Stimulated activated CD4-positive, alpha-beta T cell treated with anti-CD3 and anti-CD28 coated beads, Interleukin-2, amount 100 ng/mL, for 24 hours (primary cell): ENCODE data around the gene PORCN.

Experiments used
- DNase-seq, 2 donors: peaks; one replicate each; pipeline ENCODE4 v3.0.0-alpha.2; 2020

PORCN gene

DNA sequence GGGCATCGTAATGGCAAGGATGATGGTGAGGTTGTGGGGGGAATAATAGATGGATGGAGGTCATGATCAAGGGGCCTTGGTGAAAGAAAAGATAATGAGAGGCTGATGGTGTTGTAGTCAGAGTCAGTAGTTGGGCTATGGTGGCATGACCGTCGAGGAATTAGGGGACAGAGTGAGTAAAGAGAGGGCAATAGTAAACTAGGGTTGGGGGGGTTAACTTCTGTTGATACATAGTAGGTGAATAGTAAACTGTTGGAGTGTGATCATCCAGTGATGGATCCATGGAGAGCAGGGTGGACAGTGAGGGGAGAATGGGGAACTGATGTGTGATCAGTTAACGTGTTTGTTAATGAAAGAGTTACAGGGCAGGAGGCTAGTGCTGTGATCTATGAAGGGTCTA lies 31.9 kb upstream of the PORCN start:
- no peak for DNase-seq

DNA sequence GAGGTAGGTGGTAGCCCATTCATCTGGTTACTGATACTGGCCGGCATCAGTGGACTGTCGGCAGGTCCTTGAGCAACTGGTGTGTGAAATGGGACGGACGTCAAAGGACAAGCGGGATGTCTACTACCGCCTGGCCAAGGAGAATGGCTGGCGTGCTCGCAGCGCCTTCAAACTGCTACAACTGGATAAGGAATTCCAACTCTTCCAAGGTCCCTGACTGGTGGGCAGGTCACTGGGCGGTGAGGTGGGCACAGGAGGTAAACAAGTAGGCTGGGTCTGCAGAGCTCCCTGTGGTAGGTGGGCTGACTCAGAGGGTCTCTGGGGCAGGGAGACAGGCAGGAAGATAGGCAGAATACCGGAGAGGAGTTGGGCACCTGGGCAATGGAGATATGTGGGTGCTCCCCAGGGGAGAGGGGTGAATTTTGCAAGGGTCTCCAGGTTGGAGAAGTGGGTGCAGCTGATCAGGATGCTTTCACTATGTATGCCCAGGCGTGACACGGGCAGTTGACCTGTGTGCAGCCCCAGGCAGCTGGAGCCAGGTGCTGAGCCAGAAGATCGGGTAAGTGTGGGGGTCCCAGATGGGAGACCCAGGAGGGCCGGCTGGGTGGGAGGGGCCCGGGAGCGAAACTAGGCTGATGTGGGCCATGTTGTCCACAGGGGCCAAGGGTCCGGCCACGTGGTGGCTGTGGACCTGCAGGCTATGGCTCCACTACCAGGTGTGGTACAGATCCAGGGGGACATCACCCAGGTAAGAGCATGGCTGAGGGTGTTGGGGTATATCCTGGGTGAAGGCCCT lies 30.6 kb upstream of the PORCN start:
- DNase-seq: no peak

DNA sequence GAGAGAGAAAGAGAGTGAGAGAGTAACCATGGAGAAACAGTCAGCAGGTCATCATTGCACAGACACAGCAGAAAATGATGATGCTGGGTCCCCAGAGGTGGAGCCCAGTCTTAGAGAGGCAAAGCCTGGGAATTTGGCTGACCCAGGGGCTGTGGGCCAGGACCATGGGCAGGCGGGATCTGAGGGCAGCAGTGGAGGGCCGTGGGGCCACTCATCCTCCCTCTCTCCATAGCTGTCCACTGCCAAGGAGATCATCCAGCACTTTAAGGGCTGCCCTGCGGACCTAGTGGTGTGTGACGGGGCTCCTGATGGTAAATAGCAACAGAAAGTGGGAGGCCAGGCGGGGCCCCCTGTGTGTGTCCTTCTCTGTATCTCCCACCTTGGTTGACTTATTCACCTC lies 30.0 kb upstream of the PORCN start:
- no peak for DNase-seq

GRCh38 chrX:48480142-48480541 lies 28.6 kb upstream of the PORCN start:
- DNase-seq: no peak

- no peak for DNase-seq
Observed at GRCh38 chrX:48480583-48480982, 28.2 kb upstream of the PORCN start.

DNA sequence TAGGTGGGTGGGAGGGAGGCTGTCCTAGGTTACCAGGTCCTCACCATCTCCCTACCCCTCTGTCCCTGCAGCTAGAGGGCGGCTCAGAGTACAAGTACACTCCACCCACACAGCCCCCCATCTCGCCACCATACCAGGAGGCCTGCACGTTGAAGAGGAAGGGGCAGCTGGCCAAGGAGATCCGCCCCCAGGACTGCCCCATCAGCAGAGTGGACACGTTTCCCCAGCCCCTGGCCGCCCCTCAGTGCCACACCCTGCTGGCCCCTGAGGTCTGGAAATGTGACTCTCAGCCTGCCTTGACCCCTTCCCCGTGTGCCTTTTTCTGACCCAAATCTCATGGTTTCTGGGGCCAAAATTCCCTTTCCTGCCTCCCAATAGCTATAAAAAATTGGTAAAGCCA lies 26.3 kb upstream of the PORCN start:
- no peak for DNase-seq

GRCh38 chrX:48487362-48487798 lies 21.4 kb upstream of the PORCN start:
- no peak for DNase-seq

DNA sequence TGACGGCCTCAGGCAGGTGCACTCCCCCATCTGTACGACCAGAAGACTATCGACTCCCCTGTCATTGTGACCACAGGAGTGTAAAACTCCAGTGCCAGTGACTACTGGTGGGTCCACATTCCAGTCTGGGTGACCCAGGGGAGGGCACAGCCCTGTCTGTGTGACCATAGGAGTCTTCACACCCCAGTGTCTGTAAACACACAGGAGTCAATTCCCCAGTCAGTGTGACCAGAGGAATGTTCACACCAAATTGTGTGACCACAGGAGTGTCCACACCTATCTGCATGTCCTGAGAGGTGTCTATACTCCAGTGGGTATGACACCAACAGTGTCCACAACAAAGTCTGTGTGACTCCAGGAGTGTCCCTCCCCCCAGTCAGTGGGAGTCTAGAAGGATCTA lies 20.8 kb upstream of the PORCN start:
- DNase-seq: no peak

- no peak for DNase-seq
Observed at GRCh38 chrX:48489296-48489695, 19.5 kb upstream of the PORCN start.

DNA sequence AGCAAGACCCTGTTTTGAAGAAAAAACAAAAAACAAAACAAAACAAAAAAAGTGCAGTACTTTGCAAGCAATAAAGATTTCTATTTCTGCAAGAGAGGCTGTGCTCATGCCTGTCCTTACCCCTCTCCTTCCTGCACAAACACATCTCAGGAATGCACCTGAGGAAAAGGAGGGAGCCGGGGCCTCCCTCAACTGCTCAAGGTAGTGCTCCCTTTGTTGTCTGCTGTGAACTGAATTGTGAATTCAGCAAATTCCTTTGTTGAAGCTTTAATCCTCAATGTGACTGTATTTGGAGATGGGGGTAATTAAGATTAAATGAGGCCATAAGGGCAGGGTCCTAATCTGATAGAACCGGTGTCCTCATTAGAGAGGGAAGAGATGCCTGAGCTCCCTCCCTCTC lies 18.9 kb upstream of the PORCN start:
- no peak for DNase-seq

- no peak for DNase-seq
Observed at GRCh38 chrX:48490661-48491060, 18.1 kb upstream of the PORCN start.

GRCh38 chrX:48491809-48492208 lies 17.0 kb upstream of the PORCN start:
- DNase-seq: no peak

DNA sequence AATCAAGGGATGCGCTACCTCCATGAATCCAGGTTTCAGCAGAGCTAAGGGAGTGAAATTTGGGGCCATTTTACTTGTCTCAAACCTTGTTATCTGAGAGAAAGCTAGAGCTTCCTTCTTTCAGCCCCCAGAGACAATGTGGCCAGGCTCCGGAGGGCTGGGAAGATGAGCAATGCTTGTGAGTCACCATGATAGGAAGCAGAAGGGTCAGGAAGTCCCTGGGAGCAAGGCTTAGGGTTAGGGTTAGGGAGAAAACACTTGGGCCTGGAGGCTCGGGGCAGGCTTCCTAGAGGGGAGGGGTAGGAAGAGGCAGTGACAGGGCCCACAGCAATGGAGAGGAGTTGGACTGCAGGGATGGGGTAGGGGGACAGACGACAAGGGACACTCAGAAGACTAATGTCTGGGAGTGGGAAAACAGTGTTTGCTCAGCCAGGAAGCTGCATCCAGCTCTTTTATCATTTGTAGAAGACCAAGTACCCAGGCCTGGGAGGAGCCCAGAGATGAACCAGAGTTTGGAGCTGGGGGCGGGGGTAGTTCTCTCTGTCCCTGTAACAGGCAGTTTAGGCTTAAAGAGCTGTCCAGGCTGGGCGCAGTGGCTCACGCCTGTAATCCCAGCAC lies 16.4 kb upstream of the PORCN start:
- no peak for DNase-seq

DNA sequence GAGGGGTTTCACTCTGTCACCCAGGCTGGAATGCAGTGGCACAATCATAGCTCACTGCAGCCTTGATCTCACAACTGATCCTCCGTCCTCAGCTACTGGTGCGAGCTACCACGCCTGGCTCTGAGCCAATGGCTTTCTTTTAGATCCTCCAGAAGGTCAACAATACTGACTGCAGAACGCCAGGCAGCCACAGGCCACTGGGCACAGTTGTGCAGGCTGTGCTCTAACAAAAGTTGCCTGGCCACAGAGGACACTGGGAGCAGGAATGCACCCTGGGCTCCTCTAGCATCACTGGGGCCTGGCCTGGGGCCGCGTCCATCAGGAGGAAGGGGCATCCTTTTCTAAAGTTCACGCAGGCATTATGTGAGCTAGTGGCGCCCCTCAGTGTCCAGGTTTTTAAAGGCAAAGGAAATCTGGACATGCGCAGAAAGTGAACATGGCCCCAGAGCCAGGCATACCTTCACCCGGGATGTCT lies 14.9 kb upstream of the PORCN start:
- DNase-seq: peak in 1 of 2 donors; percentile 15

DNA sequence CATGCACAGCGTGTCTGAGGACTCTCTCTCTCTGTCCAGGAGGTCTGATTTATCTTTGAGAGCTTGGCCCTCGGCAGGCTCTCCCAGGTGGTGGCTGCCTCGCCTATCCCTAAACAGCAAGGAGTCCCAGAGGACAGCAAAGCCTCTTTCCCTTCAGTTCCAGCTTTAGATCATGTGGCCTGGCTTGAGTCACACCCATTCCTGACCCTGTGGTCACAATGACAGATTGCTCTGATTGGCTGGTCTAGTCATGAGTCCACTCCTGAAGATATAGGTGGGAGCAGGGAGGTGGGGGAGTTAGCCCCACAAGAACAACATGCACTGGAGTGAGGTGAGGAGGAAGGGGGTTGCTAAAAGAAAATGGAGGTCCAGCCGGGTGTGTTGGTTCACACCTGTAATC lies 12.1 kb upstream of the PORCN start:
- DNase-seq: no peak

DNA sequence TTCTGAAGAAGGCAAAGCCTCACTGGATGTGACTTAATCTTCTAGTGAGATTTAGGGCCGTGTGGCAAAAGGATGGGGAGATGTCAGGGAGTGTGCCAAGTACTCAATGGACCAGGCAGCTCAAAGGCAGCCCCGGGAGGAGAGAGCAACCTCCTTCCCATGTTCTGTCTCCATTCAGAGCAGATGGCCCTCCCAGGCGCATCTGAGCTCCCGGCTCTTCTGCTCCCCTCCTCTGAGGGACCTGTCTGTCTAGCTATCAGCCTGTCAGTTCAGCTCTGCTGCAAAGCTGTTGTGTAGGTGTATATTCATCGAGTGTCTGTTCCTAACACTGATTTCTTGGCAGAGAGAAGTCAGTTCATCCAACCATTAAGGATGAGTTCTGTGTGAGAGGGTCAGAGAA lies 10.9 kb upstream of the PORCN start:
- DNase-seq: no peak

DNA sequence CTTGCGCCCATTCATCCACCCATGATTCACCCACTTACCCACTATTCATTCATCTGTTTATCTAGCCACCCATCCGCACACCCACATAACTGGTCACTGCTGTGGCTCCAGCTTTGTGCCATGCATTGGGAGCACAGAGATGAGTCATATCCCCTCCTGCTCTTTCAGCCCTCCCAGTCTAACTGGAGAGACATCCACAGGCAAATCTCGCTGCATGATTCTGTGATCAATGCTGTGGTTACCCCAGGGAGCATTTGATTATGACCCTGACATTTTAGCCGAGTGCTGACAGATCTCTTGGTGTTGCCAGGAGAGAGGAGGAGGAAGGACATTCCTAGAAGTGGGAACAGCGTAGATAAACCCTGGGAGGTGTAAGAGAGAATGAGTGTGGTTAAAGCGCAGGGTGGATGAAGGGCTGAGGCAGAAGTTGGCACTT lies 10.4 kb upstream of the PORCN start:
- DNase-seq: no peak

- no peak for DNase-seq
Observed at GRCh38 chrX:48504261-48504660, 4.5 kb upstream of the PORCN start.

GRCh38 chrX:48505481-48505880 lies 3.3 kb upstream of the PORCN start:
- DNase-seq: no peak

DNA sequence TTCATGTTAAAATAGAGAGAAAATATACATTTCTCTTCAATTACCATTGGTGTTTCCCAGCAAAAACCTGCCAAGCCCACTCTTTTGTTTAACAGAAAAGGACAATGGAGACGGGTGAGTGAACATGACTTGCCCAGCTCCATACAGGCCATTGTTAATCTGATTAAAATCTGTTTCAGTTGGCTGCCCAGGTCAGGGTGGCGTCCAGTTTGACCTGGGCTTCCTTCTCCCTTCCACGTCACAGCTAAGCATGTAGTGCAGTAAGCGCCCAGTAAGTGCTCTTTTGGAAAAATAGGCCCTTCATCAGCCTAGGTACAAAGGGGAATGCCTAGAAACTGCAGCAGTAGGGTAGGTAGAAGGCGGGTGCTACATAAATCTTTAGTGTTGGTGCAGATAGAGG lies 1.5 kb upstream of the PORCN start:
- DNase-seq: no peak

DNA sequence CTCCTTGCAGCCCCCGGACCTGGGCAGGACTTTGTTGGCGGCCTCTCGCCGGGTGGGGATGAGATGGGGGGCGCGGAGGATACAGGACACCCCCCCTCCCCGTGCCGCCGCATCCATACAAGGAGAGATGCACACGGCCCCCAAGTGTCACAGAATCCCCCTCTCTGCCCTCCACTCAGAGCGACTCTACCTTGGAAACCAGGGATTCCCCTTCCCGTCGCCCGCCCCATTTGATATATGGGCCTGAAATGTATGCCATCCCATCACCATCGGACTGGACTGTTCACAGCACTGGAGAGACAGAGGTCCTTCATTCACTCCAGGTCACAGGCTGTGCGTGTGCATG lies 426 bp downstream of the PORCN start:
- no peak for DNase-seq

- DNase-seq: no peak
Observed at GRCh38 chrX:48509619-48510018, 827 bp downstream of the PORCN start.

DNA sequence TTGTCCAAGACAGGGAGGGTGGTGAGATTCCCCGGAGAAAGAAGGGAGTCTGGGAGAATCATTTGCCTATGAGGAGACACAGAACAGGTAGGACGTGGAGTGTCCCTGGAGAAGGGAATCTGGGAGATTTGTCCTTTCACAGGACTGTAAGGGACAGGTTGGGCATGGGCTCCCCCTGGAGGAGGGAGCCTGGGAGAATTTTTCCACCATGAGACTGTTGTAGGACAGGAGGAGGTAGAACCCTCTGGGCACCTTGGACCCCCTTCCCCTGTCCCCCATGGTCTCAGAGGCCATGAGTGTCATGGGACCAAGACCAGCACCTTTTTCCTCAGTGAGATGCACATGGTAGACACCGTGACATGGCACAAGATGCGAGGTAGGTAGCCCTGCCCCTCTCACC lies 2.8 kb downstream of the PORCN start:
- DNase-seq: no peak

DNA sequence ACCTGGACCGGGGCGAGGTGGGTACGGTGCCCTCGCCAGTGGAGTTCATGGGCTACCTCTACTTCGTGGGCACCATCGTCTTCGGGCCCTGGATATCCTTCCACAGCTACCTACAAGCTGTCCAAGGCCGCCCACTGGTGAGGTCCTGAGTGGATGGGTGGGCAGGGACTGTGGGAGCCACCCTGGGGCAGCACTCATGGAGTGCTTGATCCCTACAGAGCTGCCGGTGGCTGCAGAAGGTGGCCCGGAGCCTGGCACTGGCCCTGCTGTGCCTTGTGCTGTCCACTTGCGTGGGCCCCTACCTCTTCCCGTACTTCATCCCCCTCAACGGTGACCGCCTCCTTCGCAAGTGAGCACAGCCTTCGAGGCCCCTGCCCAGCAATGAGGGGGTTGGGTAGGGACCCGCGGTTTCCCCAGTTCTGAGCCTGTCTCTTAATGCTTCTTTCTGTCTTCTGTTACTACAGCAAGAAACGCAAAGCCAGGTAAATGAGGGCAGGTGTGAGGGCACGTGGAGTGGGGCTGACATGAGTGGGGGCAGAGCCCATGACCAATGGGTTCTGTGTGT lies 3.7 kb downstream of the PORCN start:
- no peak for DNase-seq
